Measurements from ENCODE around the gene GRIK4. TPM values are rescaled to one million over a fixed set of nuclear protein-coding genes. Genes with fewer than 3 reads are reported as not detected.

The GRIK4 gene
- total RNA-seq, 4 donors from 2014 or later: under 0.01 to 0.69 (median 0.25) TPM

GRCh38 chr11:120536091-120536796 lies 24.7 kb downstream of the GRIK4 start:
- 87 to 91% methylated on average over 10 to 11 of the region's 13 CpGs for WGBS, 2 donors (ENCODE audit: low coverage in 1 of 2)
- peaks cover 17% of the 10 kb centered on the region for H3K27me3 ChIP-seq
- TF ChIP-seq CTCF (IDR thresholded peaks at IDR 0.05) (no peak), POLR2AphosphoS5 (IDR thresholded peaks at IDR 0.05) (no peak), EP300 (IDR thresholded peaks at IDR 0.05) (no peak), POLR2A (IDR thresholded peaks at IDR 0.05) (no peak)
- H3K36me3 ChIP-seq: no peaks in the 10 kb centered on the region
- H3K27ac ChIP-seq: no peak overlapping the region
- peaks cover 0 to 4% (median 0%) of the 10 kb centered on the region in 3 donors for H3K4me1 ChIP-seq
- H3K4me3 ChIP-seq: no peak overlapping the region
- H3K9me3 ChIP-seq: no peaks in the 10 kb centered on the region
- no peak for ATAC-seq

- H3K27ac ChIP-seq: no peak overlapping the region
- no peaks in the 10 kb centered on the region for H3K36me3 ChIP-seq
- peaks cover 0 to 4% (median 0%) of the 10 kb centered on the region in 3 donors for H3K4me1 ChIP-seq
- peaks cover 11% of the 10 kb centered on the region for H3K27me3 ChIP-seq
- WGBS, 2 donors (ENCODE audit: low coverage in 1 of 2): 83 to 93% methylated on average over 1 to 7 of the region's 11 CpGs
- no peak overlapping the region for H3K4me3 ChIP-seq
- H3K9me3 ChIP-seq: peaks cover 0 to 4% (median 0%) of the 10 kb centered on the region in 3 donors
- no peak for ATAC-seq
- TF ChIP-seq CTCF (IDR thresholded peaks at IDR 0.05) (no peak), EP300 (IDR thresholded peaks at IDR 0.05) (no peak), POLR2A (IDR thresholded peaks at IDR 0.05) (no peak), POLR2AphosphoS5 (IDR thresholded peaks at IDR 0.05) (no peak)
Measured at GRCh38 chr11:120536797-120537169, 25.2 kb downstream of the GRIK4 start.

- ATAC-seq: no peak
- WGBS, 2 donors (ENCODE audit: low coverage in 1 of 2): 94% methylated on average over 5 of the region's 12 CpGs; no CpG with 5 or more reads in 1 of the 2 donors
- H3K27me3 ChIP-seq: peaks cover 7% of the 10 kb centered on the region
Measured at GRCh38 chr11:120537996-120538395, 26.4 kb downstream of the GRIK4 start.

GRCh38 chr11:120538707-120539106 lies 27.2 kb downstream of the GRIK4 start:
- TF ChIP-seq EP300 (IDR thresholded peaks at IDR 0.05) (no peak), POLR2AphosphoS5 (IDR thresholded peaks at IDR 0.05) (no peak), CTCF (IDR thresholded peaks at IDR 0.05) (no peak), POLR2A (IDR thresholded peaks at IDR 0.05) (no peak)
- 100% methylated on average over 1 of the region's 2 CpGs; no CpG with 5 or more reads in 1 of the 2 donors for WGBS, 2 donors (ENCODE audit: low coverage in 1 of 2)
- H3K4me1 ChIP-seq: no peaks in the 10 kb centered on the region
- no peaks in the 10 kb centered on the region for H3K36me3 ChIP-seq
- no peak for ATAC-seq
- peaks cover 3% of the 10 kb centered on the region for H3K27me3 ChIP-seq
- H3K9me3 ChIP-seq: peaks cover 0 to 10% (median 0%) of the 10 kb centered on the region in 3 donors
- no peak overlapping the region for H3K27ac ChIP-seq
- H3K4me3 ChIP-seq: no peak overlapping the region

More at GRCh38 chr11:120537996-120538395, 26.4 kb downstream of the GRIK4 start:
- TF ChIP-seq POLR2A (IDR thresholded peaks at IDR 0.05) (no peak), CTCF (IDR thresholded peaks at IDR 0.05) (no peak), POLR2AphosphoS5 (IDR thresholded peaks at IDR 0.05) (no peak), EP300 (IDR thresholded peaks at IDR 0.05) (no peak)
- Histone ChIP-seq H3K4me1 (no peaks in the 10 kb centered on the region), H3K9me3 (peaks cover 0 to 10% (median 0%) of the 10 kb centered on the region in 3 donors), H3K4me3 (no peak overlapping the region), H3K36me3 (no peaks in the 10 kb centered on the region), H3K27ac (no peak overlapping the region)
